Mesendoderm (in vitro differentiated cells): ENCODE results near the gene LPGAT1. TPM values are rescaled to one million over a fixed set of nuclear protein-coding genes. Genes with fewer than 3 reads are reported as not detected.

Source experiments
- DNase-seq: peaks from one replicate; pipeline ENCODE4 v3.0.0; 2013
- H2AK5ac ChIP-seq: 2 replicates; pipeline ENCODE4 v1.6.1; 2013; ENCODE audit warnings: low read length, inconsistent platforms
- H2BK120ac ChIP-seq: 2 replicates; pipeline ENCODE4 v1.6.1; 2013; ENCODE audit warnings: low read depth, mild to moderate bottlenecking, low read length, moderate library complexity, mixed read lengths
- H2BK15ac ChIP-seq: replicated peaks from 2 replicates; pipeline ENCODE4 v1.6.1; 2013; ENCODE audit warnings: low read depth, mild to moderate bottlenecking, moderate library complexity
- H2BK5ac ChIP-seq: 2 replicates; pipeline ENCODE4 v1.6.1; 2013; ENCODE audit warnings: low read length, inconsistent platforms
- H3K18ac ChIP-seq: 2 replicates; pipeline ENCODE4 v1.6.1; 2013; ENCODE audit warnings: mild to moderate bottlenecking, low read length, mixed read lengths
- H3K23ac ChIP-seq: one replicate; pipeline ENCODE4 v1.6.1; 2013; ENCODE audit warnings: low read length
- H3K27ac ChIP-seq: 2 replicates; pipeline ENCODE4 v1.5.1; 2013; ENCODE audit warnings: low read depth, mild to moderate bottlenecking, inconsistent platforms, low read length, moderate library complexity
- H3K27me3 ChIP-seq: 2 replicates; pipeline ENCODE4 v1.6.1; 2013; ENCODE audit warnings: low read length, control low read depth, mild to moderate bottlenecking, inconsistent platforms; ENCODE audit not compliant: insufficient read depth, poor library complexity
- H3K36me3 ChIP-seq: 2 replicates; pipeline ENCODE4 v1.6.1; 2013; ENCODE audit warnings: low read length, inconsistent platforms; ENCODE audit not compliant: control insufficient read depth, insufficient read depth
- H3K4ac ChIP-seq: one replicate; pipeline ENCODE4 v1.6.1; 2013; ENCODE audit warnings: low read depth, mild to moderate bottlenecking, low read length, moderate library complexity
- H3K4me1 ChIP-seq: 2 replicates; pipeline ENCODE4 v1.6.1; 2013; ENCODE audit warnings: low read depth, low read length, inconsistent platforms; ENCODE audit not compliant: control insufficient read depth
- H3K4me2 ChIP-seq: 2 replicates; pipeline ENCODE4 v1.6.1; 2013; ENCODE audit warnings: low read length
- H3K4me3 ChIP-seq: 2 replicates; pipeline ENCODE4 v1.5.1; 2013; ENCODE audit warnings: mild to moderate bottlenecking, low read length
- H3K56ac ChIP-seq: one replicate; pipeline ENCODE4 v1.6.1; 2013; ENCODE audit warnings: low read length
- H3K79me1 ChIP-seq: 2 replicates; pipeline ENCODE4 v1.6.1; 2013; ENCODE audit warnings: low read length, inconsistent platforms
- H3K79me2 ChIP-seq: 2 replicates; pipeline ENCODE4 v1.6.1; 2013; ENCODE audit warnings: mild to moderate bottlenecking, low read length; ENCODE audit not compliant: control insufficient read depth, insufficient read depth
- H3K9ac ChIP-seq: 2 replicates; pipeline ENCODE4 v1.6.1; 2013; ENCODE audit warnings: low read length, inconsistent platforms
- H4K5ac ChIP-seq: one replicate; pipeline ENCODE4 v1.6.1; 2013; ENCODE audit warnings: low read length
- H4K8ac ChIP-seq: one replicate; pipeline ENCODE4 v1.6.1; 2013; ENCODE audit warnings: low read depth, mild to moderate bottlenecking, control low read depth, low read length, moderate library complexity
- WGBS: extraction: QIAGEN DNeasy Blood & Tissue Kit; methylation state at CpG from one replicate; pipeline ENCODE4 v1.1.7; 2013; ENCODE audit warnings: low lambda C conversion rate, missing lambda C conversion rate; ENCODE audit not compliant: insufficient coverage; ENCODE audit errors: extremely low coverage; 5-methylcytosine and 5-hydroxymethylcytosine counted together
- polyA plus RNA-seq, 2 experiments: library from polyadenylated mRNA; stranded (reverse); fragments of 200-250 nt; gene quantifications; one replicate each; pipeline ENCODE4 v1.2.3, GENCODE V29; 2013

Gene LPGAT1
- 4.2 TPM for polyA plus RNA-seq (2013, experiment 1 of 2)
- polyA plus RNA-seq (2013, experiment 2 of 2): 4.8 TPM

GRCh38 chr1:211830328-211831142 is at the start of gene LPGAT1:
Gene LPGAT1 (minus strand): TSS chr1:211830763. CDS start chr1:211829296, 1,467 bp downstream.
- no peaks in the 10 kb centered on the region for H3K36me3 ChIP-seq
- peak within 1 kb of the TSS; percentile 88 for H3K56ac ChIP-seq
- H2AK5ac ChIP-seq: no peak within 1 kb of the TSS
- H3K79me1 ChIP-seq: no peaks in the 10 kb centered on the region
- peak within 1 kb of the TSS; percentile 69 for H3K27ac ChIP-seq
- peak within 1 kb of the TSS; percentile 91 for H2BK120ac ChIP-seq
- DNase-seq: peak; percentile 75
- H3K4me1 ChIP-seq: peaks cover 2% of the 10 kb centered on the region
- no peaks in the 10 kb centered on the region for H3K79me2 ChIP-seq
- peak within 1 kb of the TSS; percentile 87 for H3K4me2 ChIP-seq
- H2BK5ac ChIP-seq: no peak within 1 kb of the TSS
- peak within 1 kb of the TSS; percentile 78 for H3K9ac ChIP-seq
- no peak within 1 kb of the TSS for H3K23ac ChIP-seq
- no peak within 1 kb of the TSS for H4K5ac ChIP-seq
- peak within 1 kb of the TSS; percentile 93 for H4K8ac ChIP-seq
- peak within 1 kb of the TSS; percentile 63 for H3K4me3 ChIP-seq
- no CpG with 5 or more reads among the region's 88 CpGs for WGBS
- H3K27me3 ChIP-seq: no peaks in the 10 kb centered on the region
- H2BK15ac ChIP-seq: peak within 1 kb of the TSS; percentile 60
- H3K18ac ChIP-seq: peak within 1 kb of the TSS; percentile 96
- peak within 1 kb of the TSS; percentile 97 for H3K4ac ChIP-seq

- H3K4me3 ChIP-seq: no peak overlapping the region
- no peak overlapping the region for H3K23ac ChIP-seq
- no peak overlapping the region for H3K9ac ChIP-seq
- no peak overlapping the region for H3K4me2 ChIP-seq
- H2BK120ac ChIP-seq: no peak overlapping the region
- H3K56ac ChIP-seq: no peak overlapping the region
- no peaks in the 10 kb centered on the region for H3K79me1 ChIP-seq
- H2BK5ac ChIP-seq: no peak overlapping the region
- no peak overlapping the region for H3K27ac ChIP-seq
- H3K79me2 ChIP-seq: no peaks in the 10 kb centered on the region
- no peak overlapping the region for H3K18ac ChIP-seq
- no peaks in the 10 kb centered on the region for H3K4me1 ChIP-seq
- H2AK5ac ChIP-seq: no peak overlapping the region
- no peak for DNase-seq
- no peak overlapping the region for H4K8ac ChIP-seq
- H4K5ac ChIP-seq: no peak overlapping the region
- no peaks in the 10 kb centered on the region for H3K27me3 ChIP-seq
- no peaks in the 10 kb centered on the region for H3K36me3 ChIP-seq
- H3K4ac ChIP-seq: no peak overlapping the region
- H2BK15ac ChIP-seq: no peak overlapping the region
- no CpG with 5 or more reads among the region's 2 CpGs for whole genome bisulfite sequencing
Measured at GRCh38 chr1:211879475-211879874, 48.9 kb upstream of the LPGAT1 start.

- no peak overlapping the region for H2BK15ac ChIP-seq
- DNase-seq: no peak
- no peak overlapping the region for H3K4me2 ChIP-seq
- H3K4me3 ChIP-seq: no peak overlapping the region
- no peak overlapping the region for H3K18ac ChIP-seq
- no peak overlapping the region for H3K4ac ChIP-seq
- no peaks in the 10 kb centered on the region for H3K36me3 ChIP-seq
- H2BK120ac ChIP-seq: no peak overlapping the region
- H3K9ac ChIP-seq: no peak overlapping the region
- no peak overlapping the region for H3K27ac ChIP-seq
- no peaks in the 10 kb centered on the region for H3K79me2 ChIP-seq
- H3K79me1 ChIP-seq: no peaks in the 10 kb centered on the region
- no peaks in the 10 kb centered on the region for H3K27me3 ChIP-seq
- H3K23ac ChIP-seq: no peak overlapping the region
- H4K8ac ChIP-seq: no peak overlapping the region
- H2BK5ac ChIP-seq: no peak overlapping the region
- no peak overlapping the region for H2AK5ac ChIP-seq
- H4K5ac ChIP-seq: no peak overlapping the region
- no peaks in the 10 kb centered on the region for H3K4me1 ChIP-seq
- H3K56ac ChIP-seq: no peak overlapping the region
- WGBS: no CpG with 5 or more reads among the region's 7 CpGs
Measured at GRCh38 chr1:211876851-211877590, 46.5 kb upstream of the LPGAT1 start.

GRCh38 chr1:211875541-211875940 is 45.0 kb upstream of the LPGAT1 start:
- no peak overlapping the region for H2AK5ac ChIP-seq
- H3K27me3 ChIP-seq: no peaks in the 10 kb centered on the region
- H2BK120ac ChIP-seq: no peak overlapping the region
- no peak overlapping the region for H3K27ac ChIP-seq
- no peak overlapping the region for H3K4me2 ChIP-seq
- H2BK5ac ChIP-seq: no peak overlapping the region
- no peaks in the 10 kb centered on the region for H3K4me1 ChIP-seq
- no peaks in the 10 kb centered on the region for H3K36me3 ChIP-seq
- no peaks in the 10 kb centered on the region for H3K79me1 ChIP-seq
- no peaks in the 10 kb centered on the region for H3K79me2 ChIP-seq
- H3K4ac ChIP-seq: no peak overlapping the region
- no peak for DNase-seq
- H3K9ac ChIP-seq: no peak overlapping the region
- H3K23ac ChIP-seq: no peak overlapping the region
- no peak overlapping the region for H4K5ac ChIP-seq
- H4K8ac ChIP-seq: no peak overlapping the region
- H2BK15ac ChIP-seq: no peak overlapping the region
- no peak overlapping the region for H3K18ac ChIP-seq
- no peak overlapping the region for H3K4me3 ChIP-seq
- no peak overlapping the region for H3K56ac ChIP-seq

- Histone ChIP-seq H3K4me1 (no peaks in the 10 kb centered on the region), H3K9ac (no peak overlapping the region), H3K36me3 (no peaks in the 10 kb centered on the region), H4K5ac (no peak overlapping the region), H3K79me1 (no peaks in the 10 kb centered on the region), H3K18ac (no peak overlapping the region), H4K8ac (no peak overlapping the region), H3K4me2 (no peak overlapping the region), H2AK5ac (no peak overlapping the region), H2BK15ac (no peak overlapping the region), H3K4me3 (no peak overlapping the region), H3K56ac (no peak overlapping the region), H3K27ac (no peak overlapping the region), H3K27me3 (no peaks in the 10 kb centered on the region), H3K79me2 (no peaks in the 10 kb centered on the region), H2BK5ac (no peak overlapping the region), H3K23ac (no peak overlapping the region), H2BK120ac (no peak overlapping the region), H3K4ac (no peak overlapping the region)
- no CpG with 5 or more reads among the region's 25 CpGs for WGBS
- DNase-seq: no peak
Measured at GRCh38 chr1:211874521-211875347, 44.2 kb upstream of the LPGAT1 start.
